Measurements from ENCODE around the gene ATP13A2.

Gene ATP13A2

DNA sequence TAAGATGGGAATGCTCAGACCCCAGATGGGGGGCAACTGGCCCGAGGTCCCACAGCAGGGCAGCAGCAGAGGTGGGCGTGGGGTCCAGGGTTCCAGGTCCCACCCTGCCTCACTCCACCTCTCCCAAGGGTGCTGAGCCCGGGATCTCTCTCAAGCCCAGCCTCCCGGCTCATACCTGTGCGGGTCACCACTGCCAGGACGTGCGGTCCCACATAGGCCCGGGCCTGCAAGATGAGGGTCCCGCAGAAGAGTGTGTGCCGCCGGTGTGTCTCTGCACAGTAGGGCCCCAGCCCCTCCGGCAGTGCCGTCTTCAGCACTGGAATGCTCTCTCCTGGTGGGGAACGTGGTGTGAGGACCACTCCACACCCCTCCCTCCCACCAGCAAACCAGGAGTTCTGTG, 14.9 kb downstream of the ATP13A2 start:
- Histone ChIP-seq H3K9me3 (ENCODE audit: control insufficient read depth in 5 of 5, low read length in 5 of 5) (no peaks in the 10 kb centered on the region), H3K4me1 (ENCODE audit: control insufficient read depth in 5 of 5, insufficient read depth in 5 of 5, low read length in 5 of 5) (no peaks in the 10 kb centered on the region), H3K9ac (ENCODE audit: low read length in 5 of 5) (no peak overlapping the region), H3K27me3 (ENCODE audit: control insufficient read depth in 5 of 5, insufficient read depth in 4 of 5, low read length in 5 of 5) (no peaks in the 10 kb centered on the region), H3K27ac (ENCODE audit: low read depth, low read length) (no peak overlapping the region), H3K4me3 (ENCODE audit: low read depth in 1 of 5, low read length in 5 of 5) (no peak overlapping the region), H3K36me3 (ENCODE audit: control insufficient read depth in 5 of 5, insufficient read depth in 5 of 5, low read length in 5 of 5) (peaks cover 0 to 83% (median 61%) of the 10 kb centered on the region in 5 donors)

DNA sequence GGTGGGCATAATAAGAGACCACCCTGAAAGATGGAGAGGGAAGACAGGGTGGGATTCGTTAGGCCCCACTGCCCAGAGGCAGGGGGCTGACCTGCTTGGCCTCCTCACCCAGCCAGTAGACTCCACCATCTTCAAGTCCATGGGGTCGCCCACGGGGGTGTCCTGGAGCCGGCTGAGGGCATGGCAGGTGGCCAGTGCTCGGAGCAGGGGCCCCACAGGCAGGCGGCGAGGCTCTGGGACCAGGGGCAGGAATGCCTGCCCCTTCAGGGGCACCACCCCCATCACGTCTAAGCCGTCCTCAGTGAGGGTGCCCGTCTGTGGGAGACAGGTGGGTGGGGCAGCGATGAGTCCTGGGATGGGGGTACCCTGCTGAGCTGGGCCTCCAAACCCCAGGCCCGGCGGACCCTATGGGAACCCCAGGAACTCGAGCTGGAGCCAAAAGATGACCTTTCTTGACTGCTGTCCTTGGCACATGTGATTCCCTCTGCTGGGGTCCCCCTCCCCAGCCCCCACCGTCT, 18.1 kb downstream of the ATP13A2 start:
- no peaks in the 10 kb centered on the region for H3K4me1 ChIP-seq (ENCODE audit: control insufficient read depth in 5 of 5, insufficient read depth in 5 of 5, low read length in 5 of 5)
- H3K4me3 ChIP-seq (ENCODE audit: low read depth in 1 of 5, low read length in 5 of 5) = no peak overlapping the region
- no peak overlapping the region for H3K9ac ChIP-seq (ENCODE audit: low read length in 5 of 5)
- no peaks in the 10 kb centered on the region for H3K9me3 ChIP-seq (ENCODE audit: control insufficient read depth in 5 of 5, low read length in 5 of 5)
- H3K27me3 ChIP-seq (ENCODE audit: control insufficient read depth in 5 of 5, insufficient read depth in 4 of 5, low read length in 5 of 5) = no peaks in the 10 kb centered on the region
- no peak overlapping the region for H3K27ac ChIP-seq (ENCODE audit: low read depth, low read length)
- H3K36me3 ChIP-seq (ENCODE audit: control insufficient read depth in 5 of 5, insufficient read depth in 5 of 5, low read length in 5 of 5) = peaks cover 0 to 84% (median 63%) of the 10 kb centered on the region in 5 donors

DNA sequence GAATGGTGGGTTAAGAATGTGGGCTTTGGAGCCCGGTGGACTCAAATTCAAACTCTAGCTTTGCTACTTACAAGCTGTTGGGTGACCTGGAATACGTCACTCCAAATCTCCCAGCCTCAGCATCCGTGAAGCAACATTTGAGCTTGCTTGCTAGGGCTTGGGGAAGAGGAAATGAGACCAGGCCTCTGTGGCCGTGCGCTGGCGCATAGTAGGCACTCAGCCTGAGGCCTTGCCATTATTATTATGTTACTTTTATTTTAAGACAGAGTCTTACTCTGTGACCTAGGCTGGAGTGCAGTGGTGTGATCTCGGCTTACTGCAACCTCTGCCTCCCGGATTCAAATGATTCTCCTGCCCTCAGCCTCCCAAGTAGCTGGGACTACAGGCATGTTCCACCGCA, 19.1 kb downstream of the ATP13A2 start:
- no peaks in the 10 kb centered on the region for H3K4me1 ChIP-seq (ENCODE audit: control insufficient read depth in 5 of 5, insufficient read depth in 5 of 5, low read length in 5 of 5)
- no peak overlapping the region for H3K27ac ChIP-seq (ENCODE audit: low read depth, low read length)
- H3K9me3 ChIP-seq (ENCODE audit: control insufficient read depth in 5 of 5, low read length in 5 of 5) = no peaks in the 10 kb centered on the region
- no peaks in the 10 kb centered on the region for H3K27me3 ChIP-seq (ENCODE audit: control insufficient read depth in 5 of 5, insufficient read depth in 4 of 5, low read length in 5 of 5)
- H3K9ac ChIP-seq (ENCODE audit: low read length in 5 of 5) = no peak overlapping the region
- H3K36me3 ChIP-seq (ENCODE audit: control insufficient read depth in 5 of 5, insufficient read depth in 5 of 5, low read length in 5 of 5) = peaks cover 0 to 83% (median 62%) of the 10 kb centered on the region in 5 donors
- H3K4me3 ChIP-seq (ENCODE audit: low read depth in 1 of 5, low read length in 5 of 5) = no peak overlapping the region

GRCh38 chr1:16992102-16992501, 19.6 kb downstream of the ATP13A2 start:
- Histone ChIP-seq H3K4me3 (ENCODE audit: low read depth in 1 of 5, low read length in 5 of 5) (no peak overlapping the region), H3K27me3 (ENCODE audit: control insufficient read depth in 5 of 5, insufficient read depth in 4 of 5, low read length in 5 of 5) (no peaks in the 10 kb centered on the region), H3K9ac (ENCODE audit: low read length in 5 of 5) (no peak overlapping the region), H3K9me3 (ENCODE audit: control insufficient read depth in 5 of 5, low read length in 5 of 5) (no peaks in the 10 kb centered on the region), H3K4me1 (ENCODE audit: control insufficient read depth in 5 of 5, insufficient read depth in 5 of 5, low read length in 5 of 5) (no peaks in the 10 kb centered on the region), H3K27ac (ENCODE audit: low read depth, low read length) (no peak overlapping the region), H3K36me3 (ENCODE audit: control insufficient read depth in 5 of 5, insufficient read depth in 5 of 5, low read length in 5 of 5) (peaks cover 0 to 84% (median 65%) of the 10 kb centered on the region in 5 donors)

- Histone ChIP-seq H3K27ac (ENCODE audit: low read depth, low read length) (no peak overlapping the region), H3K27me3 (ENCODE audit: control insufficient read depth in 5 of 5, insufficient read depth in 4 of 5, low read length in 5 of 5) (no peaks in the 10 kb centered on the region), H3K36me3 (ENCODE audit: control insufficient read depth in 5 of 5, insufficient read depth in 5 of 5, low read length in 5 of 5) (peaks cover 0 to 84% (median 65%) of the 10 kb centered on the region in 5 donors), H3K4me3 (ENCODE audit: low read depth in 1 of 5, low read length in 5 of 5) (no peak overlapping the region), H3K9ac (ENCODE audit: low read length in 5 of 5) (no peak overlapping the region), H3K9me3 (ENCODE audit: control insufficient read depth in 5 of 5, low read length in 5 of 5) (no peaks in the 10 kb centered on the region), H3K4me1 (ENCODE audit: control insufficient read depth in 5 of 5, insufficient read depth in 5 of 5, low read length in 5 of 5) (no peaks in the 10 kb centered on the region)
Observed at GRCh38 chr1:16991571-16991970, 20.2 kb downstream of the ATP13A2 start.

- Histone ChIP-seq H3K9ac (ENCODE audit: low read length in 5 of 5) (peak overlapping the region in 1 of 5 donors; percentile 41), H3K27ac (ENCODE audit: low read depth, low read length) (no peak overlapping the region), H3K4me3 (ENCODE audit: low read depth in 1 of 5, low read length in 5 of 5) (no peak overlapping the region), H3K27me3 (ENCODE audit: control insufficient read depth in 5 of 5, insufficient read depth in 4 of 5, low read length in 5 of 5) (no peaks in the 10 kb centered on the region), H3K36me3 (ENCODE audit: control insufficient read depth in 5 of 5, insufficient read depth in 5 of 5, low read length in 5 of 5) (peaks cover 0 to 78% (median 60%) of the 10 kb centered on the region in 5 donors), H3K9me3 (ENCODE audit: control insufficient read depth in 5 of 5, low read length in 5 of 5) (no peaks in the 10 kb centered on the region), H3K4me1 (ENCODE audit: control insufficient read depth in 5 of 5, insufficient read depth in 5 of 5, low read length in 5 of 5) (peaks cover 0 to 4% (median 3%) of the 10 kb centered on the region in 5 donors)
Observed at GRCh38 chr1:16989676-16990391, 21.9 kb downstream of the ATP13A2 start.

- peaks cover 2 to 13% (median 10%) of the 10 kb centered on the region in 5 donors for H3K4me1 ChIP-seq (ENCODE audit: control insufficient read depth in 5 of 5, insufficient read depth in 5 of 5, low read length in 5 of 5)
- no peaks in the 10 kb centered on the region for H3K27me3 ChIP-seq (ENCODE audit: control insufficient read depth in 5 of 5, insufficient read depth in 4 of 5, low read length in 5 of 5)
- H3K4me3 ChIP-seq (ENCODE audit: low read depth in 1 of 5, low read length in 5 of 5) = no peak overlapping the region
- H3K9me3 ChIP-seq (ENCODE audit: control insufficient read depth in 5 of 5, low read length in 5 of 5) = no peaks in the 10 kb centered on the region
- H3K36me3 ChIP-seq (ENCODE audit: control insufficient read depth in 5 of 5, insufficient read depth in 5 of 5, low read length in 5 of 5) = peaks cover 0 to 69% (median 57%) of the 10 kb centered on the region in 5 donors
- H3K27ac ChIP-seq (ENCODE audit: low read depth, low read length) = no peak overlapping the region
- no peak overlapping the region for H3K9ac ChIP-seq (ENCODE audit: low read length in 5 of 5)
Observed at GRCh38 chr1:16988210-16988609, 23.5 kb downstream of the ATP13A2 start.

DNA sequence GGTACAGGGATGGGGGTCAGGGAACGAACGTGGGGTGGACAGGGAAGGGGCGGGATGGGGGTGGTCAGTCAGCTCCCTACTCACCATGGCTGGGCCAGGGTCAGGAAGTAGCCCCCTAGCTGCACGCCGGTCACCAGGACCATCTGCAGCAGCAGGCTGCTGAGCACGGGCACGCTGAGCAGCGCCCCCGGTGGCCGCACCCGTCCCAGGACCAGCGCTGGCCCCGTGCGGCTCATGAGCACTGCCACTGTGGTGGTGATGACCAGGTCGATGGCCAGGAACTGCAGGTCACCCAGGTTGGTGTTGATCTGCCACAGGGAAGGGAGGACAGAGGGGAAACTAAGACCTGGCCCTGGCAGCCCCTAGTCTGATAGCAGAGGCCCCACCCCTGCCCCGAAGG, 24.8 kb downstream of the ATP13A2 start:
- Histone ChIP-seq H3K4me1 (ENCODE audit: control insufficient read depth in 5 of 5, insufficient read depth in 5 of 5, low read length in 5 of 5) (peaks cover 2 to 13% (median 10%) of the 10 kb centered on the region in 5 donors), H3K9ac (ENCODE audit: low read length in 5 of 5) (no peak overlapping the region), H3K4me3 (ENCODE audit: low read depth in 1 of 5, low read length in 5 of 5) (no peak overlapping the region), H3K36me3 (ENCODE audit: control insufficient read depth in 5 of 5, insufficient read depth in 5 of 5, low read length in 5 of 5) (peaks cover 0 to 60% (median 51%) of the 10 kb centered on the region in 5 donors), H3K27ac (ENCODE audit: low read depth, low read length) (no peak overlapping the region), H3K9me3 (ENCODE audit: control insufficient read depth in 5 of 5, low read length in 5 of 5) (no peaks in the 10 kb centered on the region), H3K27me3 (ENCODE audit: control insufficient read depth in 5 of 5, insufficient read depth in 4 of 5, low read length in 5 of 5) (no peaks in the 10 kb centered on the region)

DNA sequence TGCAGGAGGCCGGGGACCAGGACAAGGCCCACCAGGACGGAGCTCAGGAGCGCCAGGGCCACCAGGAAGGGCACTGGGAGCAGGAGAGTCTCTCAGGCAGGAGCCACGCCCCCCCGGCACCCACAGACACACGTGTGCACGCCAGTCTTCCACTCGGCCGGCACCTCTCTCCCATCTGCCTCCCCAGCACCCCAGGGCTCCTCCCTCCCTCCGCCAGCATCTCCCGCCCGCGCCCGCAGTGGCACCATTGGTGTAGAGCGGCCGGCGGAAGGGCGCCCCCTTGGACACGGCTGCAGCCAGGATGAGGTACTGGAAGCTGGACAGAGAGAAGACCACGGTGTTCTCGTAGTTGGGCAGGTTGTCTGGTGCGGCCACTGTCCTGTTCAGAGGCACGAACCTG, 25.2 kb downstream of the ATP13A2 start:
- H3K9me3 ChIP-seq (ENCODE audit: control insufficient read depth in 5 of 5, low read length in 5 of 5) = no peaks in the 10 kb centered on the region
- H3K4me1 ChIP-seq (ENCODE audit: control insufficient read depth in 5 of 5, insufficient read depth in 5 of 5, low read length in 5 of 5) = peaks cover 2 to 13% (median 10%) of the 10 kb centered on the region in 5 donors
- no peak overlapping the region for H3K9ac ChIP-seq (ENCODE audit: low read length in 5 of 5)
- H3K27ac ChIP-seq (ENCODE audit: low read depth, low read length) = no peak overlapping the region
- no peaks in the 10 kb centered on the region for H3K27me3 ChIP-seq (ENCODE audit: control insufficient read depth in 5 of 5, insufficient read depth in 4 of 5, low read length in 5 of 5)
- no peak overlapping the region for H3K4me3 ChIP-seq (ENCODE audit: low read depth in 1 of 5, low read length in 5 of 5)
- H3K36me3 ChIP-seq (ENCODE audit: control insufficient read depth in 5 of 5, insufficient read depth in 5 of 5, low read length in 5 of 5) = peaks cover 0 to 56% (median 47%) of the 10 kb centered on the region in 5 donors

DNA sequence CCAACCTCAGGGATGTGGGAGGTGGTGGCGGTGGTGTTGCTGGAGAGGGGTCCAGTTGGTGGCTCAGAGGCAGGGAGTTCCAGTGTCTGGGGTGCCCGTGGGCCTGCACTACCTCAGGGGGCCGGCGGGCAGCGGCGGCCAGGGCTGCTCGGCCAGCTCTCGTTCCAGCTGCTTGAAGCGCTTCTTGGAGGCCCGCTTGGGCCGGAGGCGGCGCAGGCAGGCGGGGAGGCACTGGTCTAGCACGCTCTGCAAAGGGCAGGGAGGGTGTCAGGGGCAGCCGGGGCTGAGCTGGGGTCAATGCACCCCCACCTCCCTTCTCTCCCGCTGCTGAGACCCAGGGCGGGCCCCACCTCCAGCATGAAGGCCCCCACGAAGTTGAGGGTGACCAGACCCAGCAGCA, 25.6 kb downstream of the ATP13A2 start:
- H3K4me1 ChIP-seq (ENCODE audit: control insufficient read depth in 5 of 5, insufficient read depth in 5 of 5, low read length in 5 of 5) = peaks cover 2 to 13% (median 10%) of the 10 kb centered on the region in 5 donors
- no peak overlapping the region for H3K4me3 ChIP-seq (ENCODE audit: low read depth in 1 of 5, low read length in 5 of 5)
- H3K36me3 ChIP-seq (ENCODE audit: control insufficient read depth in 5 of 5, insufficient read depth in 5 of 5, low read length in 5 of 5) = peaks cover 0 to 51% (median 42%) of the 10 kb centered on the region in 5 donors
- H3K9me3 ChIP-seq (ENCODE audit: control insufficient read depth in 5 of 5, low read length in 5 of 5) = no peaks in the 10 kb centered on the region
- H3K27me3 ChIP-seq (ENCODE audit: control insufficient read depth in 5 of 5, insufficient read depth in 4 of 5, low read length in 5 of 5) = peaks cover 0 to under 1% (median 0%) of the 10 kb centered on the region in 5 donors
- H3K9ac ChIP-seq (ENCODE audit: low read length in 5 of 5) = no peak overlapping the region
- no peak overlapping the region for H3K27ac ChIP-seq (ENCODE audit: low read depth, low read length)
